Choroid plexus epithelial cell (primary cell): Measurements from ENCODE around the gene INCENP.
"Not testable (repeated sequence)": the region's sequence is repeated elsewhere in the genome, so short reads cannot be mapped to it uniquely, and the experiment has no call there.

Source experiments
- DNase-seq: peaks from one replicate; pipeline ENCODE4 v3.0.0-alpha.2; 2010; ENCODE audit warnings: low read depth
- H3K4me3 ChIP-seq: 2 replicates; pipeline ENCODE4 v1.5.1; 2011; ENCODE audit warnings: low read depth, mild to moderate bottlenecking, control low read depth, low read length, moderate library complexity
- CTCF ChIP-seq: conservative IDR thresholded peaks from 2 replicates; pipeline ENCODE4 v1.5.1; 2011; ENCODE audit warnings: low read depth, mild to moderate bottlenecking, control low read depth, inconsistent platforms, low read length, moderate library complexity

The INCENP gene

GRCh38 chr11:62190011-62190410 is 66.2 kb downstream of the INCENP start, which contains the start of gene SCGB1D1:
TSS of gene SCGB1D1 (plus strand) at chr11:62190216. CDS start at chr11:62190285, 69 bp downstream.
- H3K4me3 ChIP-seq: no peak within 1 kb of the TSS
- TF ChIP-seq CTCF: no peak

GRCh38 chr11:62193952-62194351 is 70.1 kb downstream of the INCENP start:
- TF ChIP-seq CTCF: no peak
- no peak overlapping the region for H3K4me3 ChIP-seq
- DNase-seq: peak; percentile 11

More at GRCh38 chr11:62190011-62190410, 66.2 kb downstream of the INCENP start, which contains the start of gene SCGB1D1:
- no peak for DNase-seq

- not testable (repeated sequence) for DNase-seq, H3K4me3 ChIP-seq
These were observed 71.2 kb downstream of the INCENP start for GRCh38 chr11:62195010-62195409.

GRCh38 chr11:62195945-62196344 is 72.1 kb downstream of the INCENP start:
- no peak for TF ChIP-seq CTCF
- no peak for DNase-seq
- no peak overlapping the region for H3K4me3 ChIP-seq

GRCh38 chr11:62197400-62197799 is 73.6 kb downstream of the INCENP start:
- not testable (repeated sequence) for DNase-seq, H3K4me3 ChIP-seq

- TF ChIP-seq CTCF: no peak
- DNase-seq: no peak
- no peak overlapping the region for H3K4me3 ChIP-seq
These were observed 77.6 kb downstream of the INCENP start for GRCh38 chr11:62201376-62201775.
